Stimulated activated naive CD8-positive, alpha-beta T cell treated with anti-CD3 and anti-CD28 coated beads, Interleukin-15, Interleukin-2, amounts not matched to agents 100 U/mL and 50 U/mL, for 24 hours (primary cell): Measurements from ENCODE around the gene ID2.
A peak's percentile ranks its signal among the peaks of the same experiment; 100 is the strongest.

ENCODE experiments used
- ATAC-seq: fragments of 150-1000 bp; cut with Tn5 transposase; one replicate; pipeline ENCODE4 v1.10.0; 2021
- DNase-seq: peaks from one replicate; pipeline ENCODE4 v3.0.0; 2021

ID2 gene

GRCh38 chr2:8670580-8670979, 11.3 kb upstream of the ID2 start:
- no peak for DNase-seq
- ATAC-seq: no peak

- DNase-seq (no peak), ATAC-seq (no peak)
These were observed 10.7 kb upstream of the ID2 start for GRCh38 chr2:8671176-8671575.

- ATAC-seq (no peak), DNase-seq (no peak)
These were observed 10.1 kb upstream of the ID2 start for GRCh38 chr2:8671802-8672201.

- ATAC-seq (no peak), DNase-seq (no peak)
These were observed 8.9 kb upstream of the ID2 start for GRCh38 chr2:8672940-8673339.

- no peak for ATAC-seq
These were observed 8.5 kb upstream of the ID2 start for GRCh38 chr2:8673381-8673780.

GRCh38 chr2:8674420-8675009, 7.3 kb upstream of the ID2 start:
- ATAC-seq (no peak), DNase-seq (no peak)

More at GRCh38 chr2:8673381-8673780, 8.5 kb upstream of the ID2 start:
- no peak for DNase-seq

GRCh38 chr2:8675543-8675942, 6.3 kb upstream of the ID2 start:
- no peak for DNase-seq
- no peak for ATAC-seq

- DNase-seq (no peak), ATAC-seq (no peak)
These were observed 5.5 kb upstream of the ID2 start for GRCh38 chr2:8676191-8676920.

- DNase-seq (no peak), ATAC-seq (no peak)
These were observed 4.8 kb upstream of the ID2 start for GRCh38 chr2:8676921-8677645.

GRCh38 chr2:8677646-8678592, 3.9 kb upstream of the ID2 start:
- ATAC-seq (no peak), DNase-seq (peak; percentile 43)

- ATAC-seq (peak; percentile 64), DNase-seq (peak; percentile 88)
These were observed 2.9 kb upstream of the ID2 start for GRCh38 chr2:8678731-8679566.

GRCh38 chr2:8679567-8679826, 2.4 kb upstream of the ID2 start:
- DNase-seq (no peak), ATAC-seq (no peak)

- no peak for DNase-seq
These were observed 1.8 kb upstream of the ID2 start for GRCh38 chr2:8679827-8680731.

GRCh38 chr2:8680822-8681760, 765 bp upstream of the ID2 start:
- no peak for ATAC-seq
- peak; percentile 77 for DNase-seq

More at GRCh38 chr2:8679827-8680731, 1.8 kb upstream of the ID2 start:
- ATAC-seq: no peak

GRCh38 chr2:8682719-8683667, 1.1 kb downstream of the ID2 start:
- no peak for ATAC-seq
- peak; percentile 55 for DNase-seq

- DNase-seq (peak; percentile 43), ATAC-seq (peak; percentile 10)
These were observed 2.7 kb downstream of the ID2 start for GRCh38 chr2:8684540-8684877.

- DNase-seq (peak; percentile 70), ATAC-seq (peak; percentile 6)
These were observed 3.2 kb downstream of the ID2 start for GRCh38 chr2:8684878-8685696.
